Activated CD8-positive, alpha-beta memory T cell treated with anti-CD3 and anti-CD28 coated beads, Interleukin-2, amount 50 U/mL, for 48 hours (primary cell): Measurements from ENCODE around the gene GRID1.

Experiments used
- DNase-seq: peaks from one replicate; pipeline ENCODE4 v3.0.0-alpha.2; 2020

The GRID1 gene

GRCh38 chr10:85902051-85902450 lies 464.5 kb downstream of the GRID1 start:
- DNase-seq, result no peak

DNA sequence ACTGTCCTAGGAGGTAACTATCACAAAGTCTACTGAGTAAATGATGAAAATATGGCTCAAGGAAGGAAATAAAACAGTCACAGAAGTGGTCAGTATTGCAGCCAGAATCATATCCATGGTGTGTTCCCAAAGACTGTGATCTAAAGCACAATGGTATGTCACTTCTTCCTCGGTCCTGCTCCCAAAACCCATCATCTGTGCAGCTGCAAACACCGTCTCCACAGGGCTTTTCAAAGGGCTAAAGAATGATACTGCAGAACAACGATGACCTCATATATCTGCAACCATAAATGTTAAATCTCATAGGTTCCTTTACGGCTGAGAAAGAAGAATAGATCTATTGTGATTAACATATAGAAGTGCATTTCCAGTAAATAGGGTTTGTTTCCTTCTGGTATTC lies 465.0 kb downstream of the GRID1 start:
- DNase-seq, result no peak

DNA sequence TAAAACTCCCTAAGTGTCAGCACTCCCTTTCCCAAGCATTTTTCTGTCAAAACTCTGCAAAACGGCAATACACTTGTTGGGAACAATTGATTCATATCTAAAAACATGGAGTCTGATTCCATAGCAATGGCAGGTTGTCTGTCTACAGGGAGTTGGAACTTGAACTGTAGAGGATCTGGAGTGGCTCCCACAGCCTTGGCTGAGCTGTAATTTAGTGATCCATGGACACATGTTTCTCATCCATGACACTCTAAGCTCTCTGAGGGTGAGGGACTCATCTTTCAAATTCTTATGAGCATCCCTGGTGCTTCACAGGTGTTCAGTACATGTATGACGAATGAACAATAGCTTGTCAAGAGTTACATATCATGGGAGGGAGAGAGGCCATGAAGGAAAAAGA lies 466.1 kb downstream of the GRID1 start:
- DNase-seq, result no peak

- DNase-seq, result no peak
Measured at GRCh38 chr10:85900061-85900460, 466.5 kb downstream of the GRID1 start.

DNA sequence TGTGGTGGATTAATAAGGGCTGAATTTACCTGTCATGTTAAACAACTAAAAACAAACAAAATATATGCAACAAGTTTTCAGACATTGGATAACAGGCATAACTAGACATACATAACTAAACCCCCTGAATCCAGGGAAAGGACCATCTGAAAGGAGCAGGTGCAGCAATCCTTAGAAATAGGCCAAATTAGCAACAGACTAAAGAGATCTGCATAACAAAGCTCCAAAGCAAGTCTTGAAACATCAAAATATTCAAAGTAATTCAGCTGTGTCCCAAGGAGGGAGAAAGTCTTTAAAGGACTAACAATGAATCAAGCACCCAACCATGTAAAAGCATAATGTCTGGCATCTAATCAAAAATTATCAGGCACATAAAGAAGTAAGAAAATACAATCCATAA lies 475.1 kb downstream of the GRID1 start:
- no peak for DNase-seq

GRCh38 chr10:85888559-85888958 lies 478.0 kb downstream of the GRID1 start:
- no peak for DNase-seq

GRCh38 chr10:85888004-85888403 lies 478.6 kb downstream of the GRID1 start:
- no peak for DNase-seq

DNA sequence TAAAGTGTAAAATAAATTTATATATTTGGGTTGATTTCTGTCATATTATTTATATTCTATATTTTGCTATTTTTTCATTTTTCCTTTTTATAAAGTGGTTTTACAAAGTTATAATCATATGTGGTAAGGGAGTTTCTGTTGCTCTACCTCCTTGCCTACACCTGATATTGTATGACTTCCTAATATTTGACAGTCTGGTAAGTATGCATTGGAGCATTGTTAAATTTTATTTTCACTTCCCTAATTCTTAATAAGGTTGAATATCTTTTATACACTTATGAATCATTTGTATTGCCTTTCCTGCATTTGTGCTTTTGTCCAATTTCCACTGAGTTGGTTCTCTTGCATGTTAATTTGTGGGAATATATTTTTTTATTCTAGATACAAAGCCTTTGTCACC lies 492.4 kb downstream of the GRID1 start:
- no peak for DNase-seq

GRCh38 chr10:85873063-85873462 lies 493.5 kb downstream of the GRID1 start:
- no peak for DNase-seq

DNA sequence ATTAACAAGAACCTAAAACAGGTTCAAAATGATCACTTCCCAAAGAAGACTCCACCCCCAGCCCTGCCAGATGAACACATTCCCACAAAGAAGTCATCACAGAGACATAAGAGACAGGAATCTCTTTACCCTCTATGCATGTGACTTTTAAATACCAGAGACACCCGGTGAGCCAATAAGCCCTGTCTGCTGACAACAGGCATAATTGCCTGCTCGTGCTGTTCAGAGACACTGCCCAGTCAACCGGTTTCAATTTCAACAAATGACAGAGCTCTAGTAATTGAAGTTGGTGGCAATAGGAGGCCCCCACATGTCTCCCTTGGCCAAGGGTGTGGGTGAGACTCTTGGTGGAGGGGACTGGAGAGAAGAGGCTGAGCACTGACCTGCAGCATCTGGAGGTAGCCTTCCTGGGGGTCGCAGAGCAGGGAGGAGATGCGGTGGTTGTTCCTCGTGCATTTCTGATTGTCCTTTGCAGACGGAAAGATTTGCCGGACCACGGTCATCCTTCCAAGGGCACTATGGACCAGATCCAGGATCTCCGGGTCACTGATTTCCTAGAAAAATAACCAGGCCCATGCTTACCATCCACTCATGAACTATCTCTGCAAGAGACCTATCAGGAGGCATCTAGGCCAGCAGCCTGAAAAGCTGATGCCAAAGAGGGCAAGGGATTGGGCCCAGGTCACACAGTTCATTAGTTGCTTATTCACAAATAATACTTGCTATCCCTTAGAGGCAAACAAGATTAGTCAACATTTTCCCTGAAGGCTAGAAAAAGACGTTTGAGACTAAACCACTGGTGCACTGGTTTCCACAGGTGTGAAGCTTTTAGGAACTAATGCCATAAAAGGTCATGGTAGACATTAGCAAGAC lies 497.7 kb downstream of the GRID1 start:
- DNase-seq, result no peak

GRCh38 chr10:85864868-85865526 lies 501.6 kb downstream of the GRID1 start:
- DNase-seq, result no peak

GRCh38 chr10:85864173-85864549 lies 502.4 kb downstream of the GRID1 start:
- DNase-seq, result no peak

DNA sequence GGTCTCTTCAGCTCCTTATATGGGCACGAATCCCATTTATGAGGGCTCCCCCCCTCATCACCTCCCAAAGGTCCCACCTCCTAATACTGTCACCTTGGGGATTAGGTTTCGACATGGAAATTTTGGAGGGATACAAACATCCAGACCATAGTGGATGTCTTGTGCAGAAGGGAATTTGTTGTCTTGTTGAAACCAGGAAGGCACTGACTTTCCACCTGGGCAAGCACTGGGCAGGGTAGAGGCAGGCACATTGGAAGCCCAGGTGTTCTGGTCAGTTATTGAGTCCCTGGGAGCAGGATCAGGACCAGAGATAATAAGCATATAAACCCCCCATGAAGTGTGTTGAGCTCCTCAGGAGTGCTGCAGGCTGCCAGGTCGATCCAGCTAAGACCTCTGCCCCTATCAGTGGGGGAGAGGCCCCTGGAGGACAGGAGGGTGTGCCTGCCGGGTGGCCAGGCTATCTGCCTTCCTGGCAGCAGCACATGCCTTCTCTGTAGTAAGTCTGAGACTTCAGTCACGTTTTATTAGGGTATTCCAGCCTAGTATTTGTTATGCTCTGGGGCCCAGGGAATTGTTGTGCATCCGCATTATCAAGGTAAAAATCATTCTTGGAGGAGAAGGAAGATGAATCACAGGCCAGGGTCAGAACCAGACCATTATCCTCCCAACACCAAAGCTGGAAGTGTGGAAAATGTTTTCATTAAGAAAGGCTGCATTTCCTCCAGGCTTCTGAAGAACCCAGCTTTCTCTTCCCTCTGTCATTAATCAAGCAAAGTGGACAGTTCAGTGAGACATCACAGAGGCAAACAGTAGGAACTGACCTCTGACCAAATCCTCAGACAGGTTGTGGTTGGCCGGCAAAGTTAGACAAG lies 503.1 kb downstream of the GRID1 start:
- DNase-seq, result no peak

DNA sequence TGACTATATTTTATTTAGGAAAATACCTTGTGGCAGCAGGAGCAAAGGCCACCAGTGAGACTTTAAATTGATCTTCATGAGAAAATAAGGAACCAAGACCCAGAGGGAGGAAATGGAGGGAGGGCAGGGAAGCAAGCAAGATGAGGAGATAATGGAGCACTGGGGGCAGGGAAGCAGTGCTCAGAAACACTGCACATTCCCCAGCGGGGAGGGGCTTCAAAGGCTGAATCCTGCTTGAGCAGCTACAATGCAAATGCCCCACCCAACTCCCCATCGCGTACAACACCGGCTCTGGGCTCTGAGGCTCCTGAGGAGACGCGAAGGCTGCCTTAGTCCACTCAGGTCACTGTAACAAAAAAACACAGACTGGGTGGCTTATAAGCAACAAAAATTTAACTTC lies 503.8 kb downstream of the GRID1 start:
- no peak for DNase-seq

DNA sequence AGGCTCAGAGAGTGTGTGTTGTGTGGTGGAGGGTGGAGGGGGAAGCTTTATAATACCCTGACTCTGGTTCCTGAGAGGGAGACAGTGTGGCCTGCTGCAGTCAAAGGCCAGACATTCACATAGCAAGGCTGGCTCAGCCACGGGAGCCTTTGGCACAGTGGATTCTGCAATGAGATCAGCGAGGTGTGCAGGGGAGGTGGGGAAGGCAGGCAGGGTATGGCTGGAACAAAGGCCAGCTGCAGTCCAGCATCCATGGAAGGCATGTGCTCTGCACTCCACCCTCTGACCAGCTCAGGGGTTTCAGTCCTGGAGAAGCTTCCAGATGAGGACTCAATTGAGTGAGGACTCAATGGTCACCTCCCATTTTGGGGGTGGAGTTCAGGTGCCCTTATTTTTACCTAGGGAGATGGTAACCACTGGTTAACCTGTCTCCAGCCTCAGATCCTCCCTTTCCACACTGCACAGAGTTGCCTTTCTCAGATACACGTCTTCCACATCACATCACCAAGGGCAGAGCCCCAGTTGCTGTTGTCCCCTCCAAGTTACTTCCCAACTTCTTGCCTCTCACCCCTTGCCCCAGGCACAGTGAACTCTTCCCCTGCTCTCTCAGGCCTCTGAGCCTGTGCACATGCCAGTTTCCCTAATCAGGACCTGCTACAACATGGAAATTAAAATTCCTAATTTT lies 504.9 kb downstream of the GRID1 start:
- no peak for DNase-seq

DNA sequence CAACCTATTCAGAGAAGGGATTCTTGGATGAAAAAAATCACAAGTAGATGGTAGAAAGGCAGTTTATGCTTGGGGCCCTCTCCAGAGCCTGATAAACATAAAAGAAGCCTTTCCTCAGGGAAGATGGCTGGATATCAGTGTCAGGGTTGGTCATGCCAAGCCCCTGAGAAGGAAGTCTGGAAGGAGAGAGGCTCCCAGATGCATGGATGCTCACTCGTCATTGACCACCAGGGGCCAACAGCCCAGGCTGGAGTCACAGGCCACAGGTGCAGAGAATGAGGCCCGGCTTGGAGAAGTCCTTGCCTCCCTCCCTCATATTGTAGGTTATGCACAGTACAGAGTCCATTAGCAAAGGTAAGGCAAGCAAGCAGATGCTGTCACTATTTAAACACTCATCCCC lies 506.7 kb downstream of the GRID1 start:
- no peak for DNase-seq

DNA sequence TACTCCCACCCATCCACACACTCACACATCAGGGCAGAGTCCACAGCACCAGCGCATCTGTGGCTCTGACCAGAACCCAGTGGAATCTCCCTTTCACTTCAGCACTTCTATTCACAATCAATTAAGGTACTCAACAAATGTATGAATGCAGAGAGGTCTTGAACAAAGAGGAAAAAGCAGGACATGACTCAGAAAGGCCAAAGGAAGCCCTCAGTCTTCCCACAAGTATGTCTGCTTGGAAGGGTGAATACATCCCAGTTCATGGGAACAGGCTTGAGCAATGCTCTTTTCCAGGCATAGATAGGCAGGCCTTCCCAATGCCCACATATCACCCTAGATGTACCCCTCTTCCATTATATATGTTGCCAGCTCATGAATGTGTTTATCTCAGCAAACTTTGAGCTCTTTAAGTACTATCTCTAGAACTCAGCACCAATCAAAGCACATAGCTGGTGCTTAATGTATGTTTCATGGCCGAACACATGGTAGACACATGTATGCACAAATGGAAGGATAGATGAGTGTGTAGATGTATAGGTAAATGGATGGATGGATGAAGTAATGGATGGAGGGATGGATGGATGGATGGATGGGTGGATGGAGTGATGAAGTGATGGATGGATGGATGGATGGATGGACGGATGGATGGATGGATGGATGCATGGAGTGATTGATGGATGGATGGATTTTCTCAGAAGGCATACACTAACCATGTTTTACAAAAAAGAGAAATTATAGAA lies 507.6 kb downstream of the GRID1 start:
- no peak for DNase-seq

- no peak for DNase-seq
Measured at GRCh38 chr10:85857791-85858190, 508.8 kb downstream of the GRID1 start.

- DNase-seq, result no peak
Measured at GRCh38 chr10:85857305-85857704, 509.3 kb downstream of the GRID1 start.

DNA sequence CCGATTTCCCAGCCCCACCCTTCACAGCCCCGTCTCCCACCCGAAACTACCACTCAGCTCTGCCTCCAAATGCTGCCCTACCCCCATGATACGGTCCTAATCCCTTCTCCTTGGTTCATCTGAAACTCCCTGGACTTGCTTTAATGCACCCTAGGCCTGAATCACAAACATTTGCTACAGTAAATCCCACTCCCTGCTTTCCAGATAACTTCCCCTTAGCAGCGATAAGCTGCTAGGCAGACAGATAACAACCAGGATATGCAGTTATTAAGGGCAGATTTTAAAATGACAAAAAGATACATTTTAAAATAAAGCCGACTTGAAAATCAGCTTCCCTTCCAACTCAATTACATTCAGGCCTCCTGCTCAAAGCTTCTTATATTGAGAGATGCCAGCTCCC lies 514.7 kb downstream of the GRID1 start:
- no peak for DNase-seq

GRCh38 chr10:85851325-85851724 lies 515.3 kb downstream of the GRID1 start:
- DNase-seq, result no peak

DNA sequence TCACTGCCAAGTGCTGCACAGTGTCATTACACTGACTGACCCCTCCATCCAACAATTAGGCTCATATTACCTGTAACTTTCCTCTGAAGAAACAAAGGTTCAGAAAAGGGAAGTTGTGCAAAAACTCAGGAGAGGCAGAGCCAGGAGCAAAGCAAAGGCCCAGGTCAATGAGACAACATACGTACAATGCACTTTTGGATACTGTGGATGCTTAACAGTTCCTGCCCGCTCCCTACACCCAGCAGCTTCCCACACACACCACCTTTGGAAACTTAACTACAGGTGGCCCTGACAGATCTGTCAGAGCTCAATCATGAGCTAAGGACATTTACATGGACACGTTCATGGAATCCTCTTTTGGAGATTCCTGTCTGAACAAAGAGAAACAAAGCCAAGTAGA lies 515.9 kb downstream of the GRID1 start:
- DNase-seq, result no peak
